IMR-90 (cell line): ENCODE results near the gene SPATA16. TPM values are rescaled to one million over a fixed set of nuclear protein-coding genes. Genes with fewer than 3 reads are reported as not detected.

Source experiments
- ATAC-seq: fragments of 200-7000 bp; cut with Tn5 transposase; 2 replicates; pipeline ENCODE4 v1.9.1; 2020; ENCODE audit warnings: low read depth, mild to moderate bottlenecking, moderate library complexity
- BruUV-seq: library from RNA; stranded (reverse); fragments of 400-500 nt; replicated peaks from 2 replicates; lab custom pipeline; 2021; lab: Mats Ljungman, UMichigan
- CTCF ChIA-PET: fragments of 300-600 bp; formaldehyde crosslinking; extraction: SDS; loops from one replicate; lab custom pipeline; 2021; ENCODE audit warnings: antibody characterized with exemption; lab: Yijun Ruan, JAX
- POLR2A ChIA-PET: fragments of 300-600 bp; sonication (Branson Sonifier 250); formaldehyde crosslinking; loops from one replicate; lab custom pipeline; 2022; ENCODE audit warnings: antibody characterized with exemption; ENCODE audit not compliant: unreplicated experiment; lab: Charles Lee
- DNase-seq: peaks from one replicate; pipeline ENCODE4 v3.0.0; 2013
- H2AFZ ChIP-seq: replicated peaks from 2 replicates; pipeline ENCODE3; 2013; ENCODE audit warnings: low read length, mild to moderate bottlenecking; ENCODE audit not compliant: poor library complexity
- H2AK5ac ChIP-seq: 2 replicates; pipeline ENCODE4 v1.6.1; 2013; ENCODE audit warnings: low read depth, low read length, inconsistent platforms
- H2AK9ac ChIP-seq: replicated peaks from 2 replicates; pipeline ENCODE3; 2013; ENCODE audit warnings: mild to moderate bottlenecking, low read depth, low read length, moderate library complexity; ENCODE audit not compliant: poor library complexity
- H2BK120ac ChIP-seq: 2 replicates; pipeline ENCODE4 v1.6.1; 2013; ENCODE audit warnings: low read depth, low read length, inconsistent platforms
- H2BK15ac ChIP-seq: 3 replicates; pipeline ENCODE4 v1.6.1; 2013; ENCODE audit warnings: low read depth, low read length, inconsistent platforms
- H2BK20ac ChIP-seq: 2 replicates; pipeline ENCODE4 v1.6.1; 2013; ENCODE audit warnings: low read depth, mild to moderate bottlenecking, inconsistent platforms, low read length, moderate library complexity
- H2BK5ac ChIP-seq: 2 replicates; pipeline ENCODE4 v1.6.1; 2013; ENCODE audit warnings: mild to moderate bottlenecking, low read depth, low read length, inconsistent platforms; ENCODE audit not compliant: poor library complexity, severe bottlenecking
- H3K14ac ChIP-seq: replicated peaks from 2 replicates; pipeline ENCODE4 v1.6.1; 2013; ENCODE audit warnings: low read depth, low read length, inconsistent platforms
- H3K18ac ChIP-seq: 2 replicates; pipeline ENCODE4 v1.6.1; 2013; ENCODE audit warnings: low read depth, low read length, control low read depth
- H3K23ac ChIP-seq: 2 replicates; pipeline ENCODE4 v1.6.1; 2013; ENCODE audit warnings: low read depth, low read length, inconsistent platforms
- H3K27ac ChIP-seq: 2 replicates; pipeline ENCODE4 v1.5.1; 2013; ENCODE audit warnings: mild to moderate bottlenecking, control low read depth, low read length; ENCODE audit not compliant: insufficient read depth
- H3K27me3 ChIP-seq: 2 replicates; pipeline ENCODE4 v1.6.1; 2013; ENCODE audit warnings: low read length; ENCODE audit not compliant: control insufficient read depth, insufficient read depth
- H3K36me3 ChIP-seq: 2 replicates; pipeline ENCODE4 v1.6.1; 2013; ENCODE audit warnings: low read length, mixed read lengths; ENCODE audit not compliant: control insufficient read depth, insufficient read depth
- H3K4ac ChIP-seq: 2 replicates; pipeline ENCODE4 v1.6.1; 2013; ENCODE audit warnings: low read depth, low read length, inconsistent platforms
- H3K4me1 ChIP-seq: 2 replicates; pipeline ENCODE4 v1.6.1; 2013; ENCODE audit warnings: low read length, mixed read lengths; ENCODE audit not compliant: control insufficient read depth, insufficient read depth
- H3K4me2 ChIP-seq: 2 replicates; pipeline ENCODE4 v1.6.1; 2013; ENCODE audit warnings: low read depth, mild to moderate bottlenecking, control low read depth, low read length, moderate library complexity
- H3K4me3 ChIP-seq: 2 replicates; pipeline ENCODE4 v1.5.1; 2013; ENCODE audit warnings: low read depth, mild to moderate bottlenecking, control low read depth, low read length, moderate library complexity; ENCODE audit not compliant: insufficient read depth
- H3K56ac ChIP-seq: 2 replicates; pipeline ENCODE4 v1.6.1; 2013; ENCODE audit warnings: low read length, inconsistent platforms; ENCODE audit not compliant: insufficient read depth; ENCODE audit errors: extremely low read depth
- H3K79me1 ChIP-seq, 2 experiments: 2 replicates each; pipeline ENCODE4 v1.6.1; 2013; ENCODE audit warnings: low read length in 2 of 2, inconsistent platforms in 1 of 2, low read depth in 1 of 2
- H3K9ac ChIP-seq: 2 replicates; pipeline ENCODE4 v1.6.1; 2013; ENCODE audit warnings: low read depth, low read length, control low read depth
- H3K9me1 ChIP-seq: 2 replicates; pipeline ENCODE4 v1.6.1; 2013; ENCODE audit warnings: low read length, inconsistent platforms; ENCODE audit not compliant: insufficient read depth
- H3K9me3 ChIP-seq: 2 replicates; pipeline ENCODE4 v1.6.1; 2013; ENCODE audit warnings: low read length; ENCODE audit not compliant: control insufficient read depth, insufficient read depth
- H4K20me1 ChIP-seq: 2 replicates; pipeline ENCODE4 v1.6.1; 2013; ENCODE audit warnings: low read length, inconsistent platforms; ENCODE audit not compliant: insufficient read depth
- H4K5ac ChIP-seq: 2 replicates; pipeline ENCODE4 v1.6.1; 2013; ENCODE audit warnings: mild to moderate bottlenecking, low read depth, low read length, control low read depth
- H4K8ac ChIP-seq, 2 experiments: 2 replicates each; pipeline ENCODE4 v1.6.1; 2013; ENCODE audit warnings: low read depth in 2 of 2, low read length in 2 of 2, control low read depth in 1 of 2, inconsistent platforms in 1 of 2
- H4K91ac ChIP-seq: 2 replicates; pipeline ENCODE4 v1.6.1; 2013; ENCODE audit warnings: low read depth, low read length, inconsistent platforms; ENCODE audit not compliant: insufficient read depth
- CEBPB ChIP-seq: IDR thresholded peaks from 2 replicates; pipeline ENCODE4 v1.6.1; 2012; ENCODE audit warnings: low read depth, low read length, improper control_type of control experiment
- CHD1 ChIP-seq: IDR thresholded peaks from 2 replicates; pipeline ENCODE4 v1.6.1; 2012; ENCODE audit warnings: low read depth, low read length, improper control_type of control experiment
- FOS ChIP-seq: fragments of 150-350 bp; IDR thresholded peaks from 2 replicates; pipeline ENCODE4 v1.6.1; 2016; ENCODE audit warnings: low read depth, low read length
- MXI1 ChIP-seq: IDR thresholded peaks from 2 replicates; pipeline ENCODE4 v1.6.1; 2012; ENCODE audit warnings: low read depth, mild to moderate bottlenecking, low read length, moderate library complexity, borderline replicate concordance
- POLR2A ChIP-seq: IDR thresholded peaks from 2 replicates; pipeline ENCODE4 v1.6.1; 2012; ENCODE audit warnings: mild to moderate bottlenecking, low read depth, low read length
- SMC3 ChIP-seq: fragments of 150-350 bp; IDR thresholded peaks from 2 replicates; pipeline ENCODE4 v1.6.1; 2016; ENCODE audit warnings: low read depth, mild to moderate bottlenecking, antibody characterized with exemption, low read length, moderate library complexity
- WGBS, 2 experiments: methylation state at CpG; one replicate each; pipeline versions ENCODE4 v1.1.5 to v1.1.7; 2013; ENCODE audit warnings: missing lambda C conversion rate in 2 of 2; ENCODE audit not compliant: insufficient read length in 1 of 2; ENCODE audit errors: extremely low coverage in 2 of 2; 5-methylcytosine and 5-hydroxymethylcytosine counted together
- dilution Hi-C: fragments of 300-500 bp; cut with HindIII; formaldehyde crosslinking; loops from one replicate; pipeline ENCODE4 v1.14.3; 2018; ENCODE audit warnings: low sequenced_read_pairs; ENCODE audit not compliant: unreplicated experiment
- in situ Hi-C: fragments of 300-500 bp; cut with MboI; formaldehyde crosslinking; loops from 3 replicates; pipeline ENCODE4 v1.14.3; 2019; ENCODE audit warnings: low sequenced_read_pairs, inconsistent platforms, mixed read lengths
- intact Hi-C: fragments of 100-400 bp; cut with micrococcal nuclease; formaldehyde crosslinking; loops from 2 replicates; pipeline ENCODE4 v1.10.0; 2022
- polyA plus RNA-seq, 3 experiments: library from polyadenylated mRNA; depleted of rRNA; stranded (reverse); fragments of >200 nt; gene quantifications; 2 replicates each; pipeline ENCODE4 v1.2.3, GENCODE V29; 2012; ENCODE audit warnings: low replicate concordance in 1 of 3
- total RNA-seq: library from RNA; depleted of rRNA; stranded (reverse); fragments of >200 nt; gene quantifications from 2 replicates; pipeline ENCODE4 v1.2.3, GENCODE V29; 2012
- TF ChIP-seq, protein P1 (sequence below): conservative IDR thresholded peaks from 2 replicates; pipeline ENCODE4 v1.5.1; 2012; ENCODE audit warnings: mild to moderate bottlenecking, low read depth, low read length, improper control_type of control experiment

The SPATA16 gene
- total and polyA plus RNA-seq, 2 of the 4 experiments (the other 2 are of a cell fraction) = not detected

DNA sequence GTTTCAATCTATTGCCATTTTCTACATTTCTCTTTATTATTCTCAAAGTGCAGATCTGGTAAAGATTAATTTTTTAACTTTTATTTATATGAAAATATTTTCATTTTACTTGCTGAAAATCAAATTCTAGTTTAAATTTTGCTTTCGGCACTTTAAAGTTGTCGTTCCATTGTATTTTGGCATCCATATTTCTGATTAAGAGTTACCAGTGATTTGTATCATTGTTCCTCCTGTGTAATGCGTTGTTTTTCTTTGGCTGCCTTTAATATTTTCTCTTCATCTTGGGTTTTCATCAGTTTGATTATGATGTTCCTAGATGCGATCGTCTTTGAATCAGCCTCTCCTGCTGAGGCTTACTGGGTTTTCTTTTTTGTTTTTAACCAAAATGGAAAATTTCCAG, 97.3 kb downstream of the SPATA16 start:
- Histone ChIP-seq H3K4me2 (no peak overlapping the region), H4K8ac (no peak overlapping the region), H3K56ac (no peak overlapping the region), H3K9me3 (no peaks in the 10 kb centered on the region), H2BK15ac (no peak overlapping the region), H4K20me1 (no peaks in the 10 kb centered on the region), H2BK5ac (no peak overlapping the region), H2AFZ (no peak overlapping the region), H3K18ac (no peak overlapping the region), H3K27ac (no peak overlapping the region), H4K91ac (no peak overlapping the region), H2BK120ac (no peak overlapping the region), H3K14ac (no peak overlapping the region), H3K23ac (no peak overlapping the region), H3K36me3 (no peaks in the 10 kb centered on the region), H4K5ac (no peak overlapping the region), H3K79me1 (no peaks in the 10 kb centered on the region), H3K9me1 (no peaks in the 10 kb centered on the region), H2BK20ac (no peak overlapping the region), H3K27me3 (no peaks in the 10 kb centered on the region), H3K4me3 (no peak overlapping the region), H3K4ac (no peak overlapping the region), H3K4me1 (no peaks in the 10 kb centered on the region), H2AK9ac (no peak overlapping the region), H3K9ac (no peak overlapping the region), H2AK5ac (no peak overlapping the region)
- no CpG with 5 or more reads among the region's 5 CpGs for WGBS, 2 experiments
- dilution Hi-C loops = no loop called here
- in situ Hi-C loops = loop anchor here (10.0 kb wide), 1 partner anchor 209 kb away; no protein-coding TSS in a partner anchor
- TF ChIP-seq FOS (no peak), MXI1 (no peak), POLR2A (no peak), CHD1 (no peak), CEBPB (no peak), SMC3 (no peak)
- TF ChIP-seq, protein P1, sequence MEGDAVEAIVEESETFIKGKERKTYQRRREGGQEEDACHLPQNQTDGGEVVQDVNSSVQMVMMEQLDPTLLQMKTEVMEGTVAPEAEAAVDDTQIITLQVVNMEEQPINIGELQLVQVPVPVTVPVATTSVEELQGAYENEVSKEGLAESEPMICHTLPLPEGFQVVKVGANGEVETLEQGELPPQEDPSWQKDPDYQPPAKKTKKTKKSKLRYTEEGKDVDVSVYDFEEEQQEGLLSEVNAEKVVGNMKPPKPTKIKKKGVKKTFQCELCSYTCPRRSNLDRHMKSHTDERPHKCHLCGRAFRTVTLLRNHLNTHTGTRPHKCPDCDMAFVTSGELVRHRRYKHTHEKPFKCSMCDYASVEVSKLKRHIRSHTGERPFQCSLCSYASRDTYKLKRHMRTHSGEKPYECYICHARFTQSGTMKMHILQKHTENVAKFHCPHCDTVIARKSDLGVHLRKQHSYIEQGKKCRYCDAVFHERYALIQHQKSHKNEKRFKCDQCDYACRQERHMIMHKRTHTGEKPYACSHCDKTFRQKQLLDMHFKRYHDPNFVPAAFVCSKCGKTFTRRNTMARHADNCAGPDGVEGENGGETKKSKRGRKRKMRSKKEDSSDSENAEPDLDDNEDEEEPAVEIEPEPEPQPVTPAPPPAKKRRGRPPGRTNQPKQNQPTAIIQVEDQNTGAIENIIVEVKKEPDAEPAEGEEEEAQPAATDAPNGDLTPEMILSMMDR = no peak
- intact Hi-C loops = loop anchor here (2.0 kb wide), 1 partner anchor 371 kb away; no protein-coding TSS in a partner anchor
- ChIA-PET POLR2A (no interaction called here), CTCF (no interaction called here)
- no peak for ATAC-seq
- DNase-seq = no peak
- BruUV-seq = no TSS peak
